NT2/D1 (cell line): ENCODE measurements around the gene SLC41A3.
"Not testable (repeated sequence)": the region's sequence is repeated elsewhere in the genome, so short reads cannot be mapped to it uniquely, and the experiment has no call there.

ENCODE experiments used
- DNase-seq: peaks from one replicate; pipeline ENCODE4 v3.0.0-alpha.2; 2011; ENCODE audit warnings: low read depth, low spot score
- H3K27me3 ChIP-seq: 2 replicates; pipeline ENCODE4 v1.6.0; 2011; ENCODE audit warnings: mild to moderate bottlenecking; ENCODE audit not compliant: insufficient read length, insufficient read depth
- H3K36me3 ChIP-seq: 2 replicates; pipeline ENCODE4 v1.6.1; 2011; ENCODE audit warnings: mild to moderate bottlenecking, low read length, mixed read lengths; ENCODE audit not compliant: insufficient read depth, insufficient read length
- H3K4me1 ChIP-seq: 2 replicates; pipeline ENCODE4 v1.5.1; 2011; ENCODE audit not compliant: insufficient read depth, insufficient read length
- H3K4me3 ChIP-seq: 2 replicates; pipeline ENCODE4 v1.5.1; 2011; ENCODE audit warnings: low read depth; ENCODE audit not compliant: insufficient read length
- H3K9ac ChIP-seq: 2 replicates; pipeline ENCODE4 v1.6.0; 2011; ENCODE audit warnings: low read depth; ENCODE audit not compliant: insufficient read length
- H3K9me3 ChIP-seq: 2 replicates; pipeline ENCODE4 v1.5.1; 2011; ENCODE audit warnings: mild to moderate bottlenecking, low read length; ENCODE audit not compliant: insufficient read depth
- SUZ12 ChIP-seq: IDR thresholded peaks from 2 replicates; pipeline ENCODE4 v1.6.1; 2011; ENCODE audit not compliant: insufficient read length, insufficient read depth; ENCODE audit errors: extremely low read depth
- YY1 ChIP-seq: IDR thresholded peaks from 2 replicates; pipeline ENCODE4 v1.6.1; 2011; ENCODE audit not compliant: insufficient read length, insufficient read depth
- ZNF274 ChIP-seq: IDR thresholded peaks from 2 replicates; pipeline ENCODE4 v1.6.1; 2011; ENCODE audit warnings: mild to moderate bottlenecking, low read depth, low read length

SLC41A3 gene

GRCh38 chr3:126049289-126050049 is 34.5 kb downstream of the SLC41A3 start:
- DNase-seq, result no peak
- no peaks in the 10 kb centered on the region for H3K9me3 ChIP-seq
- peaks cover 12% of the 10 kb centered on the region for H3K36me3 ChIP-seq
- no peaks in the 10 kb centered on the region for H3K27me3 ChIP-seq
- TF ChIP-seq ZNF274, result no peak
- TF ChIP-seq YY1, result no peak
- TF ChIP-seq SUZ12, result no peak
- H3K9ac ChIP-seq, result no peak overlapping the region
- no peak overlapping the region for H3K4me3 ChIP-seq
- no peaks in the 10 kb centered on the region for H3K4me1 ChIP-seq

GRCh38 chr3:126040386-126040785 is 43.5 kb downstream of the SLC41A3 start:
- Histone ChIP-seq H3K9me3 (peaks cover 36% of the 10 kb centered on the region), H3K27me3 (no peaks in the 10 kb centered on the region), H3K4me3 (no peak overlapping the region), H3K9ac (no peak overlapping the region), H3K4me1 (no peaks in the 10 kb centered on the region), H3K36me3 (no peaks in the 10 kb centered on the region)
- no peak for DNase-seq
- TF ChIP-seq YY1, result no peak
- TF ChIP-seq SUZ12, result no peak
- no peak for TF ChIP-seq ZNF274

- no peaks in the 10 kb centered on the region for H3K4me1 ChIP-seq
- H3K4me3 ChIP-seq, result no peak overlapping the region
- H3K27me3 ChIP-seq, result no peaks in the 10 kb centered on the region
- DNase-seq, result no peak
- H3K9me3 ChIP-seq, result peaks cover 36% of the 10 kb centered on the region
- TF ChIP-seq ZNF274, result no peak
- TF ChIP-seq YY1, result no peak
- TF ChIP-seq SUZ12, result no peak
- no peak overlapping the region for H3K9ac ChIP-seq
- no peaks in the 10 kb centered on the region for H3K36me3 ChIP-seq
Observed at GRCh38 chr3:126039870-126040269, 44.1 kb downstream of the SLC41A3 start.

- not testable (repeated sequence) for H3K4me1 ChIP-seq, H3K9ac ChIP-seq, H3K4me3 ChIP-seq, H3K27me3 ChIP-seq, H3K36me3 ChIP-seq, DNase-seq
- H3K9me3 ChIP-seq, result peaks cover 36% of the 10 kb centered on the region
Observed at GRCh38 chr3:126038791-126039190, 45.1 kb downstream of the SLC41A3 start.

- Histone ChIP-seq H3K36me3 (peaks cover 13% of the 10 kb centered on the region), H3K9ac (no peak overlapping the region), H3K4me3 (no peak overlapping the region), H3K9me3 (peaks cover 26% of the 10 kb centered on the region), H3K4me1 (peaks cover 9% of the 10 kb centered on the region), H3K27me3 (no peaks in the 10 kb centered on the region)
- TF ChIP-seq SUZ12, result no peak
- no peak for TF ChIP-seq ZNF274
- no peak for TF ChIP-seq YY1
- DNase-seq, result no peak
Observed at GRCh38 chr3:126036056-126036549, 47.8 kb downstream of the SLC41A3 start.

GRCh38 chr3:126035362-126036050 is 48.4 kb downstream of the SLC41A3 start:
- H3K27me3 ChIP-seq, result no peaks in the 10 kb centered on the region
- no peak overlapping the region for H3K9ac ChIP-seq
- no peak for DNase-seq
- H3K36me3 ChIP-seq, result peaks cover 13% of the 10 kb centered on the region
- H3K9me3 ChIP-seq, result peaks cover 26% of the 10 kb centered on the region
- no peak overlapping the region for H3K4me3 ChIP-seq
- no peak for TF ChIP-seq SUZ12
- no peak for TF ChIP-seq YY1
- no peak for TF ChIP-seq ZNF274
- H3K4me1 ChIP-seq, result peaks cover 9% of the 10 kb centered on the region

GRCh38 chr3:126034481-126035361 is 49.2 kb downstream of the SLC41A3 start:
- TF ChIP-seq SUZ12 (no peak), ZNF274 (no peak), YY1 (no peak)
- Histone ChIP-seq H3K4me1 (peaks cover 9% of the 10 kb centered on the region), H3K9ac (no peak overlapping the region), H3K36me3 (peaks cover 13% of the 10 kb centered on the region), H3K9me3 (peaks cover 26% of the 10 kb centered on the region), H3K27me3 (no peaks in the 10 kb centered on the region), H3K4me3 (no peak overlapping the region)
- no peak for DNase-seq
